Esophagus (tissue), 2 donors: ENCODE data around the gene TENM4. TPM values are rescaled to one million over a fixed set of nuclear protein-coding genes. Genes with fewer than 3 reads are reported as not detected.
A peak's percentile ranks its signal among the peaks of the same experiment; 100 is the strongest.

Experiments
- H3K27ac ChIP-seq, 2 donors: one replicate each; pipeline ENCODE4 v1.5.1; 2013; ENCODE audit warnings: low read depth in 2 of 2, mild to moderate bottlenecking in 2 of 2, inconsistent platforms in 1 of 2, low read length in 1 of 2, moderate library complexity in 1 of 2
- H3K27me3 ChIP-seq, 2 donors: one replicate each; pipeline ENCODE4 v1.6.1; 2013; ENCODE audit warnings: low read length in 2 of 2, control low read depth in 1 of 2, mild to moderate bottlenecking in 1 of 2; ENCODE audit not compliant: insufficient read depth in 2 of 2, control insufficient read depth in 1 of 2
- H3K36me3 ChIP-seq, 2 donors: one replicate each; pipeline ENCODE4 v1.6.1; 2013; ENCODE audit warnings: low read length in 1 of 2; ENCODE audit not compliant: control insufficient read depth in 2 of 2, insufficient read depth in 2 of 2
- H3K4me1 ChIP-seq, 2 donors: one replicate each; pipeline ENCODE4 v1.6.1; 2013; ENCODE audit warnings: low read length in 1 of 2; ENCODE audit not compliant: control insufficient read depth in 2 of 2, insufficient read depth in 2 of 2
- H3K4me3 ChIP-seq, 2 donors: one replicate each; pipeline ENCODE4 v1.5.1; 2013; ENCODE audit warnings: low read length in 2 of 2, mild to moderate bottlenecking in 2 of 2, low read depth in 1 of 2, moderate library complexity in 1 of 2
- H3K9me3 ChIP-seq, 2 donors: one replicate each; pipeline ENCODE4 v1.6.1; 2013; ENCODE audit warnings: mild to moderate bottlenecking in 2 of 2, low read depth in 1 of 2, low read length in 1 of 2, moderate library complexity in 1 of 2; ENCODE audit not compliant: control insufficient read depth in 2 of 2, insufficient read depth in 1 of 2
- WGBS, 2 donors: extraction: QIAGEN DNeasy Blood & Tissue Kit; methylation state at CpG; one replicate each; pipeline ENCODE4 v1.1.7; 2013; 5-methylcytosine and 5-hydroxymethylcytosine counted together
- polyA plus RNA-seq, 2 donors: library from polyadenylated mRNA; stranded (reverse); fragments of 200-250 nt; gene quantifications; one replicate each; pipeline ENCODE4 v1.2.3, GENCODE V29; 2013
- donor health status: healthy with polysubstance abuse.
- donor health status: Bipolar disorder and iron deficiency.

The TENM4 gene
- polyA plus RNA-seq, 2 donors: 1.3 to 4.1 TPM

GRCh38 chr11:79437981-79438630 lies 2.7 kb downstream of the TENM4 start:
- WGBS, 2 donors: 3% methylated on average over 31 of the region's 31 CpGs
- Histone ChIP-seq H3K4me3 (peak overlapping the region; percentile 46 to 59), H3K4me1 (peaks cover 5 to 6% of the 10 kb centered on the region in 2 donors), H3K27me3 (no peaks in the 10 kb centered on the region), H3K36me3 (no peaks in the 10 kb centered on the region), H3K9me3 (peaks cover 0 to 1% of the 10 kb centered on the region in 2 donors), H3K27ac (peak overlapping the region; percentile 36 to 88)

GRCh38 chr11:79437278-79437980 lies 3.4 kb downstream of the TENM4 start:
- H3K27ac ChIP-seq: peak overlapping the region; percentile 36 to 88
- 2% methylated on average over 60 to 74 of the region's 74 CpGs for WGBS, 2 donors
- H3K4me3 ChIP-seq: peak overlapping the region; percentile 46 to 59
- no peaks in the 10 kb centered on the region for H3K27me3 ChIP-seq
- H3K9me3 ChIP-seq: no peaks in the 10 kb centered on the region
- H3K36me3 ChIP-seq: no peaks in the 10 kb centered on the region
- H3K4me1 ChIP-seq: peaks cover 5 to 6% of the 10 kb centered on the region in 2 donors

- H3K4me3 ChIP-seq: peak overlapping the region; percentile 46 to 59
- no peaks in the 10 kb centered on the region for H3K36me3 ChIP-seq
- no peaks in the 10 kb centered on the region for H3K27me3 ChIP-seq
- H3K4me1 ChIP-seq: peaks cover 5 to 6% of the 10 kb centered on the region in 2 donors
- H3K9me3 ChIP-seq: no peaks in the 10 kb centered on the region
- 16 to 21% methylated on average over 10 of the region's 10 CpGs for WGBS, 2 donors
- peak overlapping the region; percentile 36 to 75 for H3K27ac ChIP-seq
Measured at GRCh38 chr11:79436919-79437277, 3.9 kb downstream of the TENM4 start.

DNA sequence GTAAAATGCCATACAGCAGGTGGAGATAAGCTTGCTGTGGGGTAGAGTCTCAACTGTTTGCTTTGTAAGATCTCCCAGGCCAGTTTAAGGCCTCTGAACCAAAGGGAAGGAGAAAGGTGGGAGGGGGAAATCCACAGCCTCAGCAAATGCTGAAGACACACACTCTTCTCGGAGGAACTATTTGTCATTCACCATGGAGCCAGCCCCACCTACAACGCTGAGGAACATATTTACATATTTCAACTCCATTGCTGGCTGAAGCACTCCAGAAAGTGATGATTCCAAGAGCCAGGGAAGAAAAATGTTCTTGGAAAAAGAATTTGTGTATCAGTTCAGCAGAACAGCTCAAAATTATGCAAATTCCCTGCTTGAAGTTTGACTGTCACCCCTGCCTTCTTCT lies 6.5 kb downstream of the TENM4 start:
- Histone ChIP-seq H3K27me3 (no peaks in the 10 kb centered on the region), H3K36me3 (no peaks in the 10 kb centered on the region), H3K27ac (no peak overlapping the region), H3K4me1 (peaks cover 5 to 6% of the 10 kb centered on the region in 2 donors), H3K9me3 (no peaks in the 10 kb centered on the region), H3K4me3 (no peak overlapping the region)
- WGBS, 2 donors: 31 to 42% methylated on average over 2 of the region's 2 CpGs

DNA sequence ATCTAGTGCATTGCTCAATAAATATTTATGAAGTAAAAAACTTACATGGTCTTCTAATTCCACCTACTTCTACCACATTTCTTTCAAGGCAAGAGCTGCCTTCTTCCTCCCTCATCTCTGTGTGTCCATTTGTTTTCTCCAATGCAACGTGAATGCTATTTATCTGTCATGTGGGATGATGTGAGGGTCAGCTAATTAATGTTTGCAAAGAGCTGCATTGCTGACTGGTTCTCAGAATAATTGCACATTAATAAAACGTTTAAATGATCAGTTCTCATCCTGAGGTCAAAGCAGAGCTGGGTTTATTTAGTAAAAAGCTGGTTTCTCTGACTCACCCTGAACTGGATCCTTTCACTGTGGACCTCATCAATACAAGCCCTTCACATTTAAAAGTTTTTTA lies 8.7 kb downstream of the TENM4 start:
- Histone ChIP-seq H3K4me1 (peaks cover 0 to 4% of the 10 kb centered on the region in 2 donors), H3K36me3 (no peaks in the 10 kb centered on the region), H3K27me3 (no peaks in the 10 kb centered on the region), H3K9me3 (no peaks in the 10 kb centered on the region), H3K27ac (no peak overlapping the region), H3K4me3 (no peak overlapping the region)
- 55 to 59% methylated on average over 2 of the region's 2 CpGs for WGBS, 2 donors

- Histone ChIP-seq H3K9me3 (no peaks in the 10 kb centered on the region), H3K27me3 (no peaks in the 10 kb centered on the region), H3K27ac (no peak overlapping the region), H3K4me3 (no peak overlapping the region), H3K36me3 (no peaks in the 10 kb centered on the region), H3K4me1 (no peaks in the 10 kb centered on the region)
- 42 to 47% methylated on average over 1 of the region's 1 CpG for WGBS, 2 donors
Measured at GRCh38 chr11:79431535-79431934, 9.3 kb downstream of the TENM4 start.

- H3K4me1 ChIP-seq: no peaks in the 10 kb centered on the region
- no peak overlapping the region for H3K4me3 ChIP-seq
- H3K9me3 ChIP-seq: no peaks in the 10 kb centered on the region
- no peaks in the 10 kb centered on the region for H3K36me3 ChIP-seq
- no peak overlapping the region for H3K27ac ChIP-seq
- H3K27me3 ChIP-seq: no peaks in the 10 kb centered on the region
Measured at GRCh38 chr11:79430280-79430679, 10.6 kb downstream of the TENM4 start.

- Histone ChIP-seq H3K4me3 (no peak overlapping the region), H3K4me1 (no peaks in the 10 kb centered on the region), H3K27me3 (no peaks in the 10 kb centered on the region), H3K9me3 (no peaks in the 10 kb centered on the region), H3K36me3 (no peaks in the 10 kb centered on the region), H3K27ac (no peak overlapping the region)
- 27 to 37% methylated on average over 1 of the region's 1 CpG for WGBS, 2 donors
Measured at GRCh38 chr11:79428406-79428805, 12.4 kb downstream of the TENM4 start.

GRCh38 chr11:79427611-79428327 lies 13.1 kb downstream of the TENM4 start:
- no peaks in the 10 kb centered on the region for H3K9me3 ChIP-seq
- H3K27me3 ChIP-seq: no peaks in the 10 kb centered on the region
- no peaks in the 10 kb centered on the region for H3K36me3 ChIP-seq
- H3K4me3 ChIP-seq: no peak overlapping the region
- H3K27ac ChIP-seq: no peak overlapping the region
- H3K4me1 ChIP-seq: no peaks in the 10 kb centered on the region
- 86 to 91% methylated on average over 5 of the region's 5 CpGs for WGBS, 2 donors
